WI38 (cell line): Measurements from ENCODE around the gene COLEC11.

Source experiments
- H3K4me3 ChIP-seq: 2 replicates; pipeline ENCODE4 v1.5.1; 2011; ENCODE audit warnings: low read depth, mild to moderate bottlenecking, control low read depth, low read length
- TF ChIP-seq, protein P1 (sequence below): IDR thresholded peaks from 2 replicates; pipeline ENCODE4 v1.5.1; 2012; ENCODE audit warnings: low read depth, mild to moderate bottlenecking, control low read depth, low read length

The COLEC11 gene

DNA sequence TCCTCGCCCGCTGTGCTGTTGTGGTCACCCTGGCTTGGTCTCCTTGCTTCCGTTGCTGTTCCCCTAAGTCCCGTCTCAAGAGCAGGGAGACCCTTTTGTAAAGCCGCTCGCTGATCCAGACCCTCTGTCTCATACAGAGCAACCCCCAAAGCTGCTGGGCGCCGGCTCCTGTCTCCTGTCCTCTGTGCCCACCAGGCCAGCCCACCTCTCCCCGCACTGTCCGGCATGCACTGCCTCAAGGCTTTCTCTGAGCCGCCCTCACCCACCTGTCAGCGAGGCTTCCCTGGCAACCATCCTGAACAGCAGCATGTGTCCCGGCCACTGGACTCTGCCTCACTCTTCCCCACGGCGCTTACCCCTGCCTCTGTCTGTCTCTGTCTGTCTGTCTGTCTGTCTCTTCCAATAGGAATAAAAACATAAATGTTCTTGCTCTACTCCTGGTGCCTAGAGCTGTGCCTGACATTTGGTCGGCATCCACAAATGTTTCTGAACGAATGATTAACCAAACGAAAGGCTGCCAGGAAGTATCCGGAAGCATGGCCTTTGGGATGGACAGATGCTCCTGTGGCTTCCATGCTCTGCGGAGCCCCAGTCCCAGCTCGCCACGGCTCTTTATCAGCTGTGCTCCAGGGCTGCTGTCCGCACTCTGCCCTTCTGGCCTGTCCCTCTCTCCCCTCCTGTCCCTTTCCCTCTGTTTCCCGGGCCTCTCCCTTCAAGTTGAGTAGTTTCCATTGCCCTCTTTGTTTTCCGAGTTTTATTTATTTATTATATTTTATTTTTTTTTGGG is 7.8 kb downstream of the COLEC11 start:
- TF ChIP-seq, protein P1, sequence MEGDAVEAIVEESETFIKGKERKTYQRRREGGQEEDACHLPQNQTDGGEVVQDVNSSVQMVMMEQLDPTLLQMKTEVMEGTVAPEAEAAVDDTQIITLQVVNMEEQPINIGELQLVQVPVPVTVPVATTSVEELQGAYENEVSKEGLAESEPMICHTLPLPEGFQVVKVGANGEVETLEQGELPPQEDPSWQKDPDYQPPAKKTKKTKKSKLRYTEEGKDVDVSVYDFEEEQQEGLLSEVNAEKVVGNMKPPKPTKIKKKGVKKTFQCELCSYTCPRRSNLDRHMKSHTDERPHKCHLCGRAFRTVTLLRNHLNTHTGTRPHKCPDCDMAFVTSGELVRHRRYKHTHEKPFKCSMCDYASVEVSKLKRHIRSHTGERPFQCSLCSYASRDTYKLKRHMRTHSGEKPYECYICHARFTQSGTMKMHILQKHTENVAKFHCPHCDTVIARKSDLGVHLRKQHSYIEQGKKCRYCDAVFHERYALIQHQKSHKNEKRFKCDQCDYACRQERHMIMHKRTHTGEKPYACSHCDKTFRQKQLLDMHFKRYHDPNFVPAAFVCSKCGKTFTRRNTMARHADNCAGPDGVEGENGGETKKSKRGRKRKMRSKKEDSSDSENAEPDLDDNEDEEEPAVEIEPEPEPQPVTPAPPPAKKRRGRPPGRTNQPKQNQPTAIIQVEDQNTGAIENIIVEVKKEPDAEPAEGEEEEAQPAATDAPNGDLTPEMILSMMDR: no peak
- H3K4me3 ChIP-seq: no peak overlapping the region

- TF ChIP-seq, protein P1: no peak
- H3K4me3 ChIP-seq: no peak overlapping the region
These were observed 8.8 kb downstream of the COLEC11 start for GRCh38 chr2:3603536-3604206.

- TF ChIP-seq, protein P1: no peak
- H3K4me3 ChIP-seq: no peak overlapping the region
These were observed 9.4 kb downstream of the COLEC11 start for GRCh38 chr2:3604207-3604877.

GRCh38 chr2:3604991-3605961 is 10.4 kb downstream of the COLEC11 start:
- TF ChIP-seq, protein P1: no peak
- H3K4me3 ChIP-seq: no peak overlapping the region

DNA sequence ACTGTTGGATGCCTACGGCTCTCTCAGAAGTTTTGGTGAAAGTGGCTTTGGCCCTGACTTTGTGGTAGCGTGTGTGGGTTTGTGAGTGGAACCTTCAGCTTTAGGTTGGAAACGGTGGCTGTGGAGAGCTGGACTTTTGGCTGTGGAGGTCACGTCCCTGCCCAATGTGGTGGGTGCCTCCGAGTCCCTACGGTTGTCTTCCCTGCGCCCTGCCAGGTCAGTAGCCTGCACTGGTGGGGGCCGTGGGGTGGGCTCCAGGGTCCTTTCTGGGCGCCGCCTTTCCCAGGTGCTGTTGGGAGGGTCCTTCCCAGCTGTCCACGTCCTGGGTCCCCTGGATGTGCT is 11.1 kb downstream of the COLEC11 start:
- TF ChIP-seq, protein P1: no peak
- no peak overlapping the region for H3K4me3 ChIP-seq

DNA sequence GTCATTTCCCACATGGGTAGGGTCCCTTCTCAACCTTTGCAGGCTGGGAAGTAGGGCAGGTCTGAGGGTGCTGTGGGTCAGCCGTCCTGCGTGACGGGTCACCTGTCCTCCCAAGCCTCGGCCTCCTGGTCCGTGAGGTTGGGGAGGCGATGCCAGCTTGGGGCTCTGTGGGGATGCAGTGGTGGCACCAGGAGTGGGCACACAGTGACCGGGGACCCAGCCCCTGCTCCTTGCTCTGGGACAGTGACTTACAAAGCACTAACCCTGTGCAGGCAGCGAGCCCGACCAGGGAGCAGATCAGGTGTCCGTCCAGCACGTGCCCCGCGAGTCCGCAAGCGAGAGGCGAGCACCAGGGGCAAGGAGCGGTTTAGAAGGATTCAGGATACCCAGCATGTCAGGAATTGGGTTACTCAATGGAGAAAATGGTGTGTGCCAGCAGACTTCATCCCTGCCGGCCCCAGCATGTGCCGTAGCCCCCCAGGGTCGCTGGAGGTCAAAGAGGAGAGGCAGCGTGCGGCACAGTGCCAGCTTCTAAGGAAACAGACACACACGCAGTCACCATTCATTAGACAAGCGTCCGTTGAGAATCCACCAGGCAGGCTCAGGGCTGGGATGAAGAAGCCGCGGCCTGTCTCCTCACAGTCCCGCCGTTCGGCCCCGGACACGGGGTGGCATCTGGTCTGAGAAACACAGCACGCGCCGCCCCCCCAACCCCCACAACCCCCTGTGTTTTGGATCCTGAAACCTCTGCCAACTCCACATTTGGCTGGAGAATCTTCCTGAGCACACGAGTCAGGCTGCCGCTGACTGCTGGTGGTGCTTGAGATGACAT is 11.7 kb downstream of the COLEC11 start:
- TF ChIP-seq, protein P1: no peak
- no peak overlapping the region for H3K4me3 ChIP-seq
